Nephron progenitor cell (in vitro differentiated cells): ENCODE data around the gene CMIP.
A peak's percentile ranks its signal among the peaks of the same experiment; 100 is the strongest.

Experiments used
- DNase-seq: peaks from one replicate; pipeline ENCODE4 v3.0.0; 2021
- H3K27ac Mint-ChIP-seq: 2 replicates; pipeline ENCODE4 v1.8.0; 2021; ENCODE audit warnings: mild to moderate bottlenecking, moderate library complexity, mixed read lengths
- H3K27me3 Mint-ChIP-seq: 2 replicates; pipeline ENCODE4 v1.8.0; 2021; ENCODE audit warnings: mild to moderate bottlenecking, low read depth, mixed read lengths; ENCODE audit not compliant: poor library complexity
- H3K36me3 Mint-ChIP-seq: 2 replicates; pipeline ENCODE4 v1.8.0; 2021; ENCODE audit warnings: low read depth, mixed read lengths
- H3K4me1 Mint-ChIP-seq: 2 replicates; pipeline ENCODE4 v1.8.0; 2021; ENCODE audit warnings: mixed read lengths
- H3K4me3 Mint-ChIP-seq: 2 replicates; pipeline ENCODE4 v1.8.0; 2021; ENCODE audit warnings: mild to moderate bottlenecking, moderate library complexity, mixed read lengths
- H3K9me3 Mint-ChIP-seq: 2 replicates; pipeline ENCODE4 v1.8.0; 2021; ENCODE audit warnings: mild to moderate bottlenecking, moderate library complexity, mixed read lengths
- CTCF ChIP-seq: fragments of 200-600 bp; sonication (generic); IDR thresholded peaks from 2 replicates; pipeline ENCODE4 v1.5.0; 2021; ENCODE audit warnings: antibody characterized with exemption

Gene CMIP

GRCh38 chr16:81754858-81755257 lies 310.2 kb downstream of the CMIP start:
- Mint-ChIP-seq H3K9me3 (peaks cover 28% of the 10 kb centered on the region), H3K27me3 (peaks cover 4% of the 10 kb centered on the region), H3K4me3 (no peak overlapping the region), H3K36me3 (no peaks in the 10 kb centered on the region), H3K27ac (no peak overlapping the region), H3K4me1 (peaks cover 39% of the 10 kb centered on the region)
- no peak for DNase-seq
- no peak for TF ChIP-seq CTCF

- Mint-ChIP-seq H3K9me3 (peaks cover 28% of the 10 kb centered on the region), H3K4me3 (no peak overlapping the region), H3K27me3 (peaks cover 4% of the 10 kb centered on the region), H3K36me3 (no peaks in the 10 kb centered on the region), H3K4me1 (peaks cover 36% of the 10 kb centered on the region), H3K27ac (peak overlapping the region; percentile 29)
- no peak for TF ChIP-seq CTCF
- no peak for DNase-seq
Measured at GRCh38 chr16:81755915-81756614, 311.5 kb downstream of the CMIP start.

- H3K27ac Mint-ChIP-seq, result peak overlapping the region; percentile 89
- no peak for DNase-seq
- no peak overlapping the region for H3K4me3 Mint-ChIP-seq
- H3K4me1 Mint-ChIP-seq, result peaks cover 29% of the 10 kb centered on the region
- peaks cover 4% of the 10 kb centered on the region for H3K27me3 Mint-ChIP-seq
- H3K9me3 Mint-ChIP-seq, result peaks cover 28% of the 10 kb centered on the region
- no peaks in the 10 kb centered on the region for H3K36me3 Mint-ChIP-seq
- TF ChIP-seq CTCF, result no peak
Measured at GRCh38 chr16:81756615-81757356, 312.2 kb downstream of the CMIP start.

GRCh38 chr16:81758376-81758775 lies 313.8 kb downstream of the CMIP start:
- Mint-ChIP-seq H3K9me3 (peaks cover 28% of the 10 kb centered on the region), H3K4me3 (no peak overlapping the region), H3K27ac (no peak overlapping the region), H3K4me1 (peaks cover 17% of the 10 kb centered on the region), H3K27me3 (peaks cover 15% of the 10 kb centered on the region), H3K36me3 (no peaks in the 10 kb centered on the region)
- no peak for TF ChIP-seq CTCF
- DNase-seq, result no peak
